Stimulated activated CD8-positive, alpha-beta memory T cell treated with anti-CD3 and anti-CD28 coated beads, Interleukin-12 subunit alpha, Interleukin-12 subunit beta, amount 100 ng/mL, for 24 hours (primary cell): Measurements from ENCODE around the gene TACR1.
"Not testable (repeated sequence)": the region's sequence is repeated elsewhere in the genome, so short reads cannot be mapped to it uniquely, and the experiment has no call there.

Experiments
- DNase-seq: peaks from one replicate; pipeline ENCODE4 v3.0.0-alpha.2; 2020; ENCODE audit errors: extremely low read depth

Gene TACR1

GRCh38 chr2:75194184-75194868, 5.0 kb downstream of the TACR1 start:
- no peak for DNase-seq

- DNase-seq, result no peak
These were observed 6.8 kb downstream of the TACR1 start for GRCh38 chr2:75192496-75192895.

GRCh38 chr2:75190271-75190990, 8.9 kb downstream of the TACR1 start:
- DNase-seq, result no peak

GRCh38 chr2:75186821-75187220, 12.5 kb downstream of the TACR1 start:
- no peak for DNase-seq

GRCh38 chr2:75182606-75183005, 16.7 kb downstream of the TACR1 start:
- DNase-seq, result no peak

GRCh38 chr2:75180476-75180875, 18.8 kb downstream of the TACR1 start:
- DNase-seq, result no peak

- DNase-seq, result no peak
These were observed 21.9 kb downstream of the TACR1 start for GRCh38 chr2:75177427-75177826.

- DNase-seq, result no peak
These were observed 23.9 kb downstream of the TACR1 start for GRCh38 chr2:75175456-75175855.

GRCh38 chr2:75174981-75175380, 24.3 kb downstream of the TACR1 start:
- DNase-seq, result no peak

- DNase-seq, result no peak
These were observed 24.8 kb downstream of the TACR1 start for GRCh38 chr2:75174519-75174918.

GRCh38 chr2:75173740-75174139, 25.6 kb downstream of the TACR1 start:
- DNase-seq, result no peak

- DNase-seq, result not testable (repeated sequence)
These were observed 27.9 kb downstream of the TACR1 start for GRCh38 chr2:75171423-75171822.

GRCh38 chr2:75170889-75171288, 28.4 kb downstream of the TACR1 start:
- DNase-seq, result no peak

- no peak for DNase-seq
These were observed 31.1 kb downstream of the TACR1 start for GRCh38 chr2:75168186-75168585.

GRCh38 chr2:75166491-75166890, 32.8 kb downstream of the TACR1 start:
- DNase-seq, result no peak

- no peak for DNase-seq
These were observed 36.4 kb downstream of the TACR1 start for GRCh38 chr2:75162897-75163296.

GRCh38 chr2:75162259-75162658, 37.1 kb downstream of the TACR1 start:
- no peak for DNase-seq

- no peak for DNase-seq
These were observed 41.9 kb downstream of the TACR1 start for GRCh38 chr2:75157435-75157834.

- DNase-seq, result no peak
These were observed 44.2 kb downstream of the TACR1 start for GRCh38 chr2:75155115-75155514.

- DNase-seq, result no peak
These were observed 46.1 kb downstream of the TACR1 start for GRCh38 chr2:75153221-75153620.

GRCh38 chr2:75152243-75152642, 47.1 kb downstream of the TACR1 start:
- DNase-seq, result not testable (repeated sequence)

- not testable (repeated sequence) for DNase-seq
These were observed 51.4 kb downstream of the TACR1 start for GRCh38 chr2:75147884-75148283.

GRCh38 chr2:75146606-75147332, 52.6 kb downstream of the TACR1 start:
- DNase-seq, result no peak
